Heart right ventricle (tissue), 16 donors: ENCODE measurements around the gene C16orf96. TPM values are rescaled to one million over a fixed set of nuclear protein-coding genes. Genes with fewer than 3 reads are reported as not detected.

Experiments used
- ATAC-seq, 8 donors: fragments of 200-7000 bp; cut with Tn5 transposase; one replicate each; pipeline ENCODE4 v1.9.1; 2020; ENCODE audit warnings: mild to moderate bottlenecking in 8 of 8, moderate library complexity in 8 of 8, moderate number of reproducible peaks in 1 of 8
- DNase-seq, 2 donors: peaks; one replicate each; pipeline ENCODE4 v3.0.0-alpha.2; 2020
- H3K27ac ChIP-seq, 10 donors: fragments of 200-600 bp; sonication (generic) in 2 of 10; one replicate each; pipeline versions ENCODE4 v1.5.0 to v1.8.0; 2020 to 2022; ENCODE audit warnings: mild to moderate bottlenecking in 3 of 10
- H3K27me3 ChIP-seq, 7 donors: fragments of 200-600 bp; one replicate each; pipeline ENCODE4 v1.8.0; 2021 to 2022; ENCODE audit warnings: mild to moderate bottlenecking in 2 of 7
- H3K36me3 ChIP-seq, 9 donors: fragments of 200-600 bp; sonication (generic) in 1 of 9; one replicate each; pipeline versions ENCODE4 v1.5.0 to v1.8.0; 2020 to 2022; ENCODE audit warnings: mild to moderate bottlenecking in 2 of 9
- H3K4me1 ChIP-seq, 9 donors: fragments of 200-600 bp; sonication (generic) in 1 of 9; one replicate each; pipeline versions ENCODE4 v1.5.0 to v1.8.0; 2020 to 2022; ENCODE audit warnings: mild to moderate bottlenecking in 4 of 9
- H3K4me3 ChIP-seq, 10 donors: fragments of 200-600 bp; sonication (generic) in 2 of 10; one replicate each; pipeline versions ENCODE4 v1.5.0 to v1.8.0; 2020 to 2022; ENCODE audit warnings: mild to moderate bottlenecking in 7 of 10, moderate library complexity in 2 of 10
- H3K9me3 ChIP-seq, 11 donors: fragments of 200-600 bp in 10 of 11; sonication (generic) in 2 of 11; one replicate each; pipeline versions ENCODE4 v1.5.0 to v1.8.0; 2013 to 2022; ENCODE audit warnings: mild to moderate bottlenecking in 2 of 11, control low read depth in 1 of 11, moderate library complexity in 1 of 11
- WGBS, 2 donors: extraction: QIAGEN DNeasy Blood & Tissue Kit; methylation state at CpG; one replicate each; pipeline ENCODE4 v1.1.7; 2013; ENCODE audit warnings: inconsistent platforms in 1 of 2; 5-methylcytosine and 5-hydroxymethylcytosine counted together
- intact Hi-C, 10 donors: fragments of 100-400 bp; cut with DNase I; formaldehyde crosslinking; loops; one replicate each; pipeline versions ENCODE4 v1.11.1 to v1.14.2; 2022
- polyA plus RNA-seq, 2 donors: library from polyadenylated mRNA; stranded (reverse); fragments of 200-250 nt; gene quantifications; one replicate each; pipeline ENCODE4 v1.2.3, GENCODE V29; 2013
- total RNA-seq, 10 donors: library from RNA; stranded (reverse); fragmentation: NEBNext Ultra II Directional in 3 of 10; extraction: Animal tissue kit (Norgen Biotek cat#: 25700) in 3 of 10; gene quantifications; one replicate each; pipeline versions ENCODE4 v1.2.1 to v1.2.4, GENCODE V29; 2021 to 2023
- TF ChIP-seq, protein P1 (sequence below), 9 donors: fragments of 200-600 bp; sonication (generic) in 2 of 9; IDR thresholded peaks; one replicate each; pipeline versions ENCODE4 v1.5.0 to v1.8.0; 2021 to 2022; ENCODE audit warnings: antibody characterized with exemption in 9 of 9, mild to moderate bottlenecking in 5 of 9, moderate library complexity in 1 of 9
- donor health status: Arrhythmogenic right ventricular cardiomyopathy.
- donor health status: ischemic (EF 13 %, LVEDD 7.1; RV severe dilation, severe dysfunction).
- donor health status: healthy with polysubstance abuse.
- donor health status: DM: no; HTN: yes; CAD: no.
- donor health status: DM: no; HTN: no; CAD: no.
- donor health status: ischemic (EF 25% LVEDD 6.9; RV normal size, moderate dysfunction).
- donor health status: ischemic (EF 25% LVEDD 5.7; RV mildly dilated, moderate dysfunction).
- donor health status: healthy.
- donor health status: DM: yes; HTN: yes; CAD: no.
- donor health status: Ischemic cardiomyopathy.
- donor health status: ischemic (EF 35%, LVEDD 5.7; RV mildly dilated, moderate dysfunction).
- donor health status: nonischemic (EF 11% LVEDD 7.7; RV severe dilation, severe dysfunction).
- donor health status: DM: yes; HTN: yes; CAD: no.
- donor health status: PGD.
- donor health status: ischemic (EF 29% LVEDD 5.4; RV normal size, mild dysfunction).
- donor health status: nonischemic (EF 23%, LVEDD 6.1; RV moderate dilation, normal function).

C16orf96 gene
- total and polyA plus RNA-seq, 12 donors, result 0.01 to 0.21 (median 0.07) TPM; not detected in 1

DNA sequence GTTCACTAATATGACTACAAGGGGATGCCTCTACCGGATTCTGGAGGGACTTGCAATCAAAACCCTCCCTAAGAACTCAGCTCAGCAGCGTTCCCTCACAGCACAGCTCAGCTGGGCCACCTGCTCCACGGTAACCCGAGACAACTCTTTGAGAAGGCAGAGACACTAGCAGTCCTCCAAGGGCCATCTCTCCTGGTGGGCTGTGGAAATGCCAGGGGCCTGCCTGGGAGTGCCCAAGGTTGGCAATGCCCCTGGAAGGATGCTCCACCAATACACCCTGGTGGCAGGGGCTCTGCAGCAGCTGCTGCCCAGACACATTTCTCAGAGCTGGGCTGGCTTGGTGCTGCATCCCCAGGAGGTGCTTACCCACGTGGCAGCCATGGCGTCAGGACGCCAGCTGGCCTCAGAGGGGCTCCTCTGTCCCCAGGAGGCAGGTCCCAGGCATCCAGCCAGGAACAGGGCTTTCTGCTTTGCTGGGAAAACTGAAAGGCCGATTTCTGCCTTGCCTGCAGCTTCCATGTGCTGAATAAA, 34.0 kb upstream of the C16orf96 start:
- intact Hi-C loops, result no loop called here
- H3K27ac ChIP-seq, result peak overlapping the region in 5 of 10 donors; percentile 16 to 53 (median 28)
- H3K9me3 ChIP-seq, result no peaks in the 10 kb centered on the region
- DNase-seq, result peak in 1 of 2 donors; percentile 46
- TF ChIP-seq, protein P1, sequence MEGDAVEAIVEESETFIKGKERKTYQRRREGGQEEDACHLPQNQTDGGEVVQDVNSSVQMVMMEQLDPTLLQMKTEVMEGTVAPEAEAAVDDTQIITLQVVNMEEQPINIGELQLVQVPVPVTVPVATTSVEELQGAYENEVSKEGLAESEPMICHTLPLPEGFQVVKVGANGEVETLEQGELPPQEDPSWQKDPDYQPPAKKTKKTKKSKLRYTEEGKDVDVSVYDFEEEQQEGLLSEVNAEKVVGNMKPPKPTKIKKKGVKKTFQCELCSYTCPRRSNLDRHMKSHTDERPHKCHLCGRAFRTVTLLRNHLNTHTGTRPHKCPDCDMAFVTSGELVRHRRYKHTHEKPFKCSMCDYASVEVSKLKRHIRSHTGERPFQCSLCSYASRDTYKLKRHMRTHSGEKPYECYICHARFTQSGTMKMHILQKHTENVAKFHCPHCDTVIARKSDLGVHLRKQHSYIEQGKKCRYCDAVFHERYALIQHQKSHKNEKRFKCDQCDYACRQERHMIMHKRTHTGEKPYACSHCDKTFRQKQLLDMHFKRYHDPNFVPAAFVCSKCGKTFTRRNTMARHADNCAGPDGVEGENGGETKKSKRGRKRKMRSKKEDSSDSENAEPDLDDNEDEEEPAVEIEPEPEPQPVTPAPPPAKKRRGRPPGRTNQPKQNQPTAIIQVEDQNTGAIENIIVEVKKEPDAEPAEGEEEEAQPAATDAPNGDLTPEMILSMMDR (IDR thresholded peaks at IDR 0.05), result no peak
- ATAC-seq, result peak in 4 of 8 donors; percentile 23 to 59 (median 34)
- 46 to 57% methylated on average over 8 of the region's 8 CpGs for WGBS, 2 donors
- no peak overlapping the region for H3K4me3 ChIP-seq
- H3K4me1 ChIP-seq, result peaks cover 8 to 65% (median 47%) of the 10 kb centered on the region in 9 donors
- no peaks in the 10 kb centered on the region for H3K27me3 ChIP-seq
- no peaks in the 10 kb centered on the region for H3K36me3 ChIP-seq

DNA sequence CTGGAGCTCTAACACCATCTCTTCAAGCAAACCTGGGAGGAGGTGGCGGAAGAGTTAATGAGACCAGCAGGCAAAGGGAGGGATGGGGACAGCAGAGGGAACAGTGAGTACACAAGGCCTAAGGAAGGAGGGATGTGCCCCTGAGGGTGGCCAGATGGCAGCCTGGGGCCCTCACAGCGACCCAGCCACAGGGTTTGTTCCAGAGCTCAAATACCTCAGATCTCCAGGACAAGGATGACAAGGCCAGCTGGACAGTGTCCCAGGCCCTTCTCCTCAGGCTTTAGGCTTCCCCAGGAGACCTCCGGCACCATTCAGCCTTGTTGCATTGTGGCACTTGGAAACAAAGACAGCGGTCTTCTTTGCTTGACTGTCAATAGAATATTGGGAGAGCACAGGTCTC, 32.5 kb upstream of the C16orf96 start:
- TF ChIP-seq, protein P1 (IDR thresholded peaks at IDR 0.05), result no peak
- H3K27me3 ChIP-seq, result no peaks in the 10 kb centered on the region
- peaks cover 8 to 57% (median 46%) of the 10 kb centered on the region in 9 donors for H3K4me1 ChIP-seq
- intact Hi-C loops, result no loop called here
- no peaks in the 10 kb centered on the region for H3K9me3 ChIP-seq
- H3K4me3 ChIP-seq, result no peak overlapping the region
- ATAC-seq, result peak in 1 of 8 donors; percentile 29
- no peaks in the 10 kb centered on the region for H3K36me3 ChIP-seq
- no peak for DNase-seq
- peak overlapping the region in 3 of 10 donors; percentile 28 to 53 (median 50) for H3K27ac ChIP-seq
- 87 to 91% methylated on average over 4 of the region's 4 CpGs for WGBS, 2 donors

DNA sequence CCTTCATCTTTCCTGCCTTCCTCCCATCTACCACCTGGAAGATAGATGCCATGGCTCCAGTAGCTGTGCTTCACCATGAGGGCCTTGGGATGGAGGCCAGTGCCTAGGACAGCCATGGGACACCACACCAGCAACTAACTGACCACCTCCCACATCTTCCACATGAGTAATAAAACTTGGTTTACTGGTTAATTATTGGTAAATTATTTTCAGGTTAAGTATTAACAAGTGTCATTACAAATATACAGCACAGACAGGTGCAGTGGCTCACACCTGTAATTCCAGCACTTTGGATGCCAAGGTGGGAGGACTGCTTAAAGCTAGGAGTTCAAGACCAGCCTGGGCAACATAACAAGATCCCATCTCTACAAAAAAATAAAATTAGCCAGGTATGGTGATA, 31.6 kb upstream of the C16orf96 start:
- no peak for ATAC-seq
- no peaks in the 10 kb centered on the region for H3K36me3 ChIP-seq
- intact Hi-C loops, result no loop called here
- H3K9me3 ChIP-seq, result no peaks in the 10 kb centered on the region
- H3K27ac ChIP-seq, result peak overlapping the region in 1 of 10 donors; percentile 47
- H3K4me1 ChIP-seq, result peaks cover 8 to 61% (median 50%) of the 10 kb centered on the region in 9 donors
- DNase-seq, result no peak
- H3K4me3 ChIP-seq, result no peak overlapping the region
- no peaks in the 10 kb centered on the region for H3K27me3 ChIP-seq
- TF ChIP-seq, protein P1 (IDR thresholded peaks at IDR 0.05), result no peak

DNA sequence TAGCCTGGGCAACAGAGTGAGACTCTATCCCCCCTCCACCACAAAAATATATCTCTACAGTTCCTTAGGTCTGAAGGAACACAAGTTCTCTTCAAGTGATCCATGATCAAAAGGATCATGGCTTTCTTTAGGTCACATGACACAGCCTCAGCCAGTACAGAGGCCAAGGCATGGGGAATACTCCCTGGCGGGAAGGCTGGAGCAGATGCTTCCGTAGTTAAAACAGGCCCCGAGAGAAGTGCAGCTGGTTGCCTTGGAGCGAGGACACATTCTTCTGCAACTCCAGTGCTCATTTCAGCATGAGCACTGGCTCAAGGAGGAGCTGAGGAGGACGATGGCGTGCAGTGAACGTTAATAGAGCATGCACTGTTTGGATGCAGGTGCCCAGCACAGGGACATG, 31.1 kb upstream of the C16orf96 start:
- ATAC-seq, result peak; percentile 22 to 80 (median 44)
- intact Hi-C loops, result no loop called here
- H3K27me3 ChIP-seq, result no peaks in the 10 kb centered on the region

More for the DNA sequence above, 31.1 kb upstream of the C16orf96 start:
- Histone ChIP-seq H3K27ac (peak overlapping the region in 3 of 10 donors; percentile 2 to 47 (median 43)), H3K4me1 (peaks cover 8 to 62% (median 55%) of the 10 kb centered on the region in 9 donors), H3K36me3 (no peaks in the 10 kb centered on the region), H3K9me3 (no peaks in the 10 kb centered on the region), H3K4me3 (no peak overlapping the region)
- WGBS, 2 donors, result 60 to 62% methylated on average over 7 of the region's 7 CpGs
- TF ChIP-seq, protein P1 (IDR thresholded peaks at IDR 0.05), result no peak
- DNase-seq, result no peak
